WTC11 (cell line): Measurements from ENCODE around the gene DEFB125.

Source experiments
- CREB1 ChIP-seq: sonication (generic); formaldehyde crosslinking; IDR thresholded peaks from 2 replicates; pipeline ENCODE4 v1.8.0; 2023; ENCODE audit warnings: mild to moderate bottlenecking, missing genetic modification reagents
- CTCF ChIP-seq: fragments of 200-600 bp; IDR thresholded peaks from 2 replicates; pipeline ENCODE4 v1.8.0; 2022; ENCODE audit warnings: antibody characterized with exemption
- MAX ChIP-seq: sonication (generic); formaldehyde crosslinking; IDR thresholded peaks from 2 replicates; pipeline ENCODE4 v1.8.0; 2022; ENCODE audit warnings: mild to moderate bottlenecking, missing genetic modification reagents
- NR2C2 ChIP-seq: sonication (generic); formaldehyde crosslinking; IDR thresholded peaks from 2 replicates; pipeline ENCODE4 v1.8.0; 2022; ENCODE audit warnings: mild to moderate bottlenecking, missing genetic modification reagents
- SP1 ChIP-seq: sonication (generic); formaldehyde crosslinking; conservative IDR thresholded peaks from 2 replicates; pipeline ENCODE4 v1.8.1; 2022; ENCODE audit warnings: missing genetic modification reagents
- TCF7 ChIP-seq: sonication (generic); formaldehyde crosslinking; IDR thresholded peaks from 2 replicates; pipeline ENCODE4 v1.8.0; 2022; ENCODE audit warnings: mild to moderate bottlenecking, low read depth, missing genetic modification reagents, moderate library complexity
- ZNF232 ChIP-seq: sonication (generic); formaldehyde crosslinking; IDR thresholded peaks from 2 replicates; pipeline ENCODE4 v1.8.0; 2022; ENCODE audit warnings: mild to moderate bottlenecking, missing genetic modification reagents

GRCh38 chr20:93641-94040 lies 6.2 kb downstream of the DEFB125 start:
- TF ChIP-seq ZNF232 (CRISPR knock-in tag), result no peak
- TF ChIP-seq MAX (CRISPR knock-in tag), result no peak
- no peak for TF ChIP-seq SP1 (CRISPR knock-in tag)
- no peak for TF ChIP-seq CREB1 (CRISPR knock-in tag)
- TF ChIP-seq NR2C2 (CRISPR knock-in tag), result no peak
- no peak for TF ChIP-seq CTCF
- no peak for TF ChIP-seq TCF7
